Ishikawa (cell line): ENCODE data around the gene WNK1.

Experiments used
- CEBPB ChIP-seq: IDR thresholded peaks from 2 replicates; pipeline ENCODE4 v1.6.1; 2012
- CREB1 ChIP-seq: IDR thresholded peaks from 2 replicates; pipeline ENCODE4 v1.6.1; 2012; ENCODE audit warnings: low read depth
- EGR1 ChIP-seq: IDR thresholded peaks from 2 replicates; pipeline ENCODE4 v1.6.1; 2012
- EP300 ChIP-seq: IDR thresholded peaks from 2 replicates; pipeline ENCODE4 v1.6.1; 2012; ENCODE audit warnings: borderline replicate concordance
- FOXM1 ChIP-seq: IDR thresholded peaks from 2 replicates; pipeline ENCODE4 v1.6.1; 2012; ENCODE audit warnings: low read depth, borderline replicate concordance
- MAX ChIP-seq: IDR thresholded peaks from 2 replicates; pipeline ENCODE4 v1.6.1; 2012
- NFIC ChIP-seq: IDR thresholded peaks from 2 replicates; pipeline ENCODE4 v1.6.1; 2012
- RAD21 ChIP-seq: IDR thresholded peaks from 2 replicates; pipeline ENCODE4 v1.6.1; 2012; ENCODE audit warnings: low read depth
- REST ChIP-seq: IDR thresholded peaks from 2 replicates; pipeline ENCODE4 v1.6.1; 2012; ENCODE audit warnings: low read depth, mild to moderate bottlenecking
- TAF1 ChIP-seq: IDR thresholded peaks from 2 replicates; pipeline ENCODE4 v1.6.1; 2012; ENCODE audit warnings: low read depth, mild to moderate bottlenecking
- TCF12 ChIP-seq: IDR thresholded peaks from 2 replicates; pipeline ENCODE4 v1.6.1; 2012; ENCODE audit warnings: low read depth
- TEAD4 ChIP-seq: IDR thresholded peaks from 2 replicates; pipeline ENCODE4 v1.6.1; 2012
- USF1 ChIP-seq: IDR thresholded peaks from 2 replicates; pipeline ENCODE4 v1.6.1; 2012
- YY1 ChIP-seq: IDR thresholded peaks from 2 replicates; pipeline ENCODE4 v1.6.1; 2012; ENCODE audit warnings: low read depth
- ZBTB7A ChIP-seq: IDR thresholded peaks from 2 replicates; pipeline ENCODE4 v1.6.1; 2012; ENCODE audit warnings: low read depth

Gene WNK1

GRCh38 chr12:793037-793436 lies 40.7 kb downstream of the WNK1 start:
- TF ChIP-seq RAD21 (no peak), TCF12 (no peak), MAX (no peak), TEAD4 (no peak), FOXM1 (no peak), ZBTB7A (no peak), CEBPB (no peak), USF1 (no peak), YY1 (no peak), REST (no peak), NFIC (no peak)

GRCh38 chr12:793711-794110 lies 41.3 kb downstream of the WNK1 start:
- TF ChIP-seq TEAD4 (no peak), TAF1 (no peak), FOXM1 (no peak), MAX (no peak), EGR1 (no peak), ZBTB7A (no peak), USF1 (no peak), TCF12 (no peak), REST (no peak), CREB1 (no peak), YY1 (no peak), EP300 (no peak), NFIC (no peak), RAD21 (no peak), CEBPB (no peak)

GRCh38 chr12:795305-795704 lies 42.9 kb downstream of the WNK1 start:
- TF ChIP-seq FOXM1 (no peak), NFIC (no peak), TCF12 (no peak), CREB1 (no peak), ZBTB7A (no peak), REST (no peak), EP300 (no peak), MAX (no peak), YY1 (no peak), EGR1 (no peak), CEBPB (no peak), RAD21 (no peak), USF1 (no peak), TEAD4 (no peak), TAF1 (no peak)

- TF ChIP-seq REST (no peak), EP300 (no peak), FOXM1 (no peak), RAD21 (no peak), ZBTB7A (no peak), TEAD4 (no peak), CEBPB (no peak), USF1 (no peak)
Measured at GRCh38 chr12:800401-800800, 48.0 kb downstream of the WNK1 start.
